ENCODE data around the gene N4BP2L2.

Gene N4BP2L2

DNA sequence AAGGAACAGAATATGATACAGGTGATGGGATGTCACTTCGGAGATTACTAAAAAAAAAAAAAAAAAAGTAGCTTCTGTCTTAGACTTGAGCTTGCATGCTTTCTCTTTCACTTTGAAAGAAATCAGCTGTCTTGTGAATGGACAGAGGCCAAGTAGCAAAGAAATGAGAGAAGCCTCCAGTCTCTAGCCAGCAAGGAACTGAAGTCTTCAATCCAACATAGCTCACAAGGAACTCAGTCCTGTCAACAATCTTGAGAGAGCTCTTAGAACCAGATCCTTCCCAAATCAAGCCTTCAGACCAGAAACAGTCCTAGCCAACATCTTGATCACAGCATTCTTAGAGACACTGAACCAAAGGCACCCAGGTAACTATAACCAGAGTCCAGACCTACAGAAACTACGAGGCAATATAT lies 7.7 kb downstream of the N4BP2L2 start:
- no peak overlapping the region for H3K4me3 ChIP-seq (ENCODE audit: low read depth, low read length)
- no peak for DNase-seq (ENCODE audit: low read depth)
- TF ChIP-seq, protein P1, sequence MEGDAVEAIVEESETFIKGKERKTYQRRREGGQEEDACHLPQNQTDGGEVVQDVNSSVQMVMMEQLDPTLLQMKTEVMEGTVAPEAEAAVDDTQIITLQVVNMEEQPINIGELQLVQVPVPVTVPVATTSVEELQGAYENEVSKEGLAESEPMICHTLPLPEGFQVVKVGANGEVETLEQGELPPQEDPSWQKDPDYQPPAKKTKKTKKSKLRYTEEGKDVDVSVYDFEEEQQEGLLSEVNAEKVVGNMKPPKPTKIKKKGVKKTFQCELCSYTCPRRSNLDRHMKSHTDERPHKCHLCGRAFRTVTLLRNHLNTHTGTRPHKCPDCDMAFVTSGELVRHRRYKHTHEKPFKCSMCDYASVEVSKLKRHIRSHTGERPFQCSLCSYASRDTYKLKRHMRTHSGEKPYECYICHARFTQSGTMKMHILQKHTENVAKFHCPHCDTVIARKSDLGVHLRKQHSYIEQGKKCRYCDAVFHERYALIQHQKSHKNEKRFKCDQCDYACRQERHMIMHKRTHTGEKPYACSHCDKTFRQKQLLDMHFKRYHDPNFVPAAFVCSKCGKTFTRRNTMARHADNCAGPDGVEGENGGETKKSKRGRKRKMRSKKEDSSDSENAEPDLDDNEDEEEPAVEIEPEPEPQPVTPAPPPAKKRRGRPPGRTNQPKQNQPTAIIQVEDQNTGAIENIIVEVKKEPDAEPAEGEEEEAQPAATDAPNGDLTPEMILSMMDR (IDR thresholded peaks at IDR 0.05; ENCODE audit: control insufficient read depth, extremely low read depth, insufficient read depth), result no peak

DNA sequence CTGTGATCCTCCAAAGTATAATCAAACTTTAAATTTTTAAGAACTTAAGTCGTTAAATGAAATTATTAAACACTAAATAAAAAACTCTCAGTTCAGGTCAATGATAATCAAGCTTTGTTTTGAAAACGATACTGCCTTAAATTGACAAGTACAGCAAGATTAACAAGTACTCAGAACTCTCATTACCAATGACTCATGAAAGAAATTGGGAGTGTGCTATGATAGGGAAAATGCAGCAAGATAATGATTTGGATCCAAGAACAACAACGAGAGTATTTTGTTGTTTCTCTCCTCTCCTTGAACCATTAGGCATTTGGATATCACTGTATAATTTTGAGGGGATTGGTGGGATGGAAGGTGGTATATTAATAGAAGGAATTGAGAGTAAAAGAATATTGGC lies 10.2 kb downstream of the N4BP2L2 start:
- no peak overlapping the region for H3K4me3 ChIP-seq (ENCODE audit: low read depth, low read length)
- DNase-seq (ENCODE audit: low read depth), result no peak

DNA sequence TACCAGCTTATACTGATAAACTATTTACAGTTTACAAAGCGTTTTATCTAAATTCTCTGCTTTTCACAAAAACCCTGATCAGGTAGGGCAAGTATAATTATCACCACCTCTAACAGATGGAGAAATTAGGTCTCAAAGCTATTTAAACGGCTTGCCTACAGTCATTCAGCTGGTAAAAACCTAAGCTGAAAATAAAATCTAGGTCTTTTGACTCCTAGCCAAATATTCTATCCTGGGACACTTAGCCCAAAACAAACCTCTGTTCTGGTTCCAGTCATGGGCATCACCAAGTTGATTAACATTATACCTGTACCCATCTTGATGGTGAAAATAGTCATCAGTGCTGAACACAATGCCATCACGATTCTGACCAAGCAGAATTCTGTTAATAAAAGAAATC lies 11.4 kb downstream of the N4BP2L2 start:
- no peak overlapping the region for H3K4me3 ChIP-seq (ENCODE audit: low read depth, low read length)
- TF ChIP-seq, protein P1 (IDR thresholded peaks at IDR 0.05; ENCODE audit: control insufficient read depth, extremely low read depth, insufficient read depth), result no peak
- no peak for DNase-seq (ENCODE audit: low read depth)

More for the DNA sequence above, 10.2 kb downstream of the N4BP2L2 start:
- TF ChIP-seq, protein P1 (IDR thresholded peaks at IDR 0.05; ENCODE audit: control insufficient read depth, extremely low read depth, insufficient read depth), result no peak

DNA sequence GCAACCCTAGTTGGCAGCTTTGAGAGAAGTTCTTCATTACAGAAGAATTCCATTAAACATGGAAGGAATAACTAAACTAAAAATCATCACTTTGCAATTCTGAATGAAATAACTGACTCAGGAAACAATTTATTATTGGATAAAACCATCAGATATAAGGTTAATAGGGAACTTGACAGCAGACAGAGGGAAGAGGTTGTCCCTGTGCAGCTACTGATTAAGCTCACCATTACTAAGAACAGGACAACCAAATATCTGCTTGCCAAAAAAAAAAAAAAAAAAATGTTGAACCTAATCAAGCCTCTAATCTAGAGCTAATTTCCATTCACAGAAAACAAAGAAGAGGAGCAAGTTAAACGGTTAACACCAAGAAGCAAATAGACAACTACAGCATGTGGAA lies 12.8 kb downstream of the N4BP2L2 start:
- TF ChIP-seq, protein P1 (IDR thresholded peaks at IDR 0.05; ENCODE audit: control insufficient read depth, extremely low read depth, insufficient read depth), result no peak
- DNase-seq (ENCODE audit: low read depth), result no peak
- H3K4me3 ChIP-seq (ENCODE audit: low read depth, low read length), result no peak overlapping the region

DNA sequence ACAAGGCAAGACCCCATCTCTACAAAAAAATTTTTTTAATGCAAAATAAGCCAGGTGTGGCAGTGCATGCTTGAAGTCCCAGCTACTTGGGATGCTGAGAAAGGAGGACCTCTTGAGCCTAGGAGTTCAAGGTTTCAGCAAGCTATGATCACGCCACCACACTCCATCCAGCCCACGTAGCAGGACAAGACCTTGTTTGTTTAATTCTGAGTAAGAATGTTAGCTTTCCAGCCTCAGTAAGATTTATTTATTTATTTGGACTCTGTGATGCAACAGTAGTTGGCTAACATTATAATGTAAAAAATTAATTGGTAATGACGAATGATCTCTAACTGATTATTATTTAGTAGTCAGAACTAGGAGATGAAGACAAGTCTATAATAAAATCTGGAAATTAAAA lies 23.3 kb downstream of the N4BP2L2 start:
- no peak overlapping the region for H3K4me3 ChIP-seq (ENCODE audit: low read depth, low read length)
- DNase-seq (ENCODE audit: low read depth), result no peak
- TF ChIP-seq, protein P1 (IDR thresholded peaks at IDR 0.05; ENCODE audit: control insufficient read depth, extremely low read depth, insufficient read depth), result no peak

DNA sequence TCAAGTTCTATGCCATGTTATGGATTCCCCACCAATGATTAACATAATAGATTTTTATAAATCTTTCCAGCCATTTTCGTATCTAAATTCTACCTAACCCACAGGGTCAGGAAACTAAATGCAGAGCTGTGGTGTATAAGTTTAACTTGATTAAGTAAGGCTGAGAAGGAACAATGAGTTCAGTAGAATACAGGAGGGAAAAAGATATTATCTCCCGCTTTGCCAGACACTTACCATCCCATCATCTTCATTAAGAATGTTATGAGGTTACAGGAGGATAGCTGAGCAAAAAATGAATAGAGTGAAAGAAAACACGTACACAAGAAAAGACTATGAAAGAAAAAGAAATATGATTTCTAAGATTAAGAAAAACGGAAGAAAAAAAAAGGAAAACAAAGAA lies 27.1 kb downstream of the N4BP2L2 start:
- TF ChIP-seq, protein P1 (IDR thresholded peaks at IDR 0.05; ENCODE audit: control insufficient read depth, extremely low read depth, insufficient read depth), result no peak
- no peak for DNase-seq (ENCODE audit: low read depth)
- H3K4me3 ChIP-seq (ENCODE audit: low read depth, low read length), result no peak overlapping the region

DNA sequence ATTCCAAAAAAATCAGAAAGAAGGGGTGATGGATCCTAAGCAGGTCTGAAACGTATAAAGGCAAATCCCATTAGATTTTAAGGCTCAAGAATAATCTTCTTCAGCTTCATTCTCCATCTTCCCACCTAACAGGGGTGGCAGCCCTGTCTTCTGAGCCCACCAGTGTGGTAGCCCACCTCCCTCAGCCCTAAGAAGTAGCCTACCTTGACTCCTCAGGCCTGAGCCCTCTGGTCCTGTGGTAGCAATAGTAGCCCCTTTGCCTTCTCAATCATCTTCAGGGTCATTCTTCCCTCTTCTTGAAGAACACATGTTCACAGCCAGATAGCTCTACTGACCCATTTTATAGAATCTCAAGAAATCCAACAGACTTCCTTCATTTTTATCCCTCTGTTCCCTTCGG lies 33.7 kb downstream of the N4BP2L2 start:
- DNase-seq (ENCODE audit: low read depth), result no peak
- no peak overlapping the region for H3K4me3 ChIP-seq (ENCODE audit: low read depth, low read length)
- TF ChIP-seq, protein P1 (IDR thresholded peaks at IDR 0.05; ENCODE audit: control insufficient read depth, extremely low read depth, insufficient read depth), result no peak
